Activated CD4-positive, alpha-beta T cell treated with anti-CD3 and anti-CD28 coated beads, Interleukin-2, amount 50 U/mL, for 48 hours (primary cell): ENCODE results near the gene BTBD2.
"Not testable (repeated sequence)": the region's sequence is repeated elsewhere in the genome, so short reads cannot be mapped to it uniquely, and the experiment has no call there.

Source experiments
- DNase-seq, 2 experiments: peaks; one replicate each; pipeline ENCODE4 v3.0.0-alpha.2; 2020

Gene BTBD2

DNA sequence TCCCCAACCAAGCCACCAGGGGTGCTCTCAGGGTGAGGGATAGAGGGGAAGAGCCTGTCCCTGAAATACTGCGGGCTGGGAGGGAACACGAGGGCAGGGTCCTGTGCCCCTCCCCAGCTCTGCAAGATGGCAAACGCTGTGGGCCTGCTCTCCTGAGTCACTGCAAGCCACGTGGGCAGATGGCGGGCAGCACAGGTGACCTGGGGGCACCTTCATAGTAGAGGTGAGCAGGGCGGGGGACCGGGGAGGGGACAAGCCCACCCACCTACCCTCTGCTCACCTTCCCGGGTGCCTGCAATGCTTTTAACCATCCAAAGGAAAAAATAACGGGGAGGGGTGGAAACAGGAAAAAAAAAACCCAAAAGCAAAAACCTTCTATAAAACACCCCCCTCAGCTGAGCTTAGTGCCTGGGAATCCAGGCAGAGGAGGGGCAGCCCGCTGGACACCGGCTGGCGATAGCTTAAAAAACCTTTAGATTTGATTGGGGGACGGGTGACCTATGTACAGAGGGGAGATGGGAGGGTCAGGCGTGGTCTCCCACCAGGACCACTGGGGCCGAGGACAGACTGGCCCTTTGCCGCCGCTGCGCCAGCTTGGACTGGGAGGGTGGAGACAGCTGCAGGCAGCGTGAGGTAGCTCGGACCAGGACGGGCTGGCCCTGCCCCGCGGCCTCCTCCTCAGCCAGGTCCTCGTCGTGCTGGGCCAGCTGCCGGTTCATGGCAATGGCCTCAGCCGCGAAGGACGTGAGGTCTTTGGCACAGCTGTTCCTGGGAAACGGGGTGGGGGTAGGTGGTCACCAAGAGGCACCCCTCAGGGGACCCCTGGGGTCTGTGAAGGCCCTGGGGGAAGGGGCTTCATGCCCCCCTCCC, 23.8 kb upstream of the BTBD2 start:
- peak in 1 of 2 experiments; percentile 6 for DNase-seq

DNA sequence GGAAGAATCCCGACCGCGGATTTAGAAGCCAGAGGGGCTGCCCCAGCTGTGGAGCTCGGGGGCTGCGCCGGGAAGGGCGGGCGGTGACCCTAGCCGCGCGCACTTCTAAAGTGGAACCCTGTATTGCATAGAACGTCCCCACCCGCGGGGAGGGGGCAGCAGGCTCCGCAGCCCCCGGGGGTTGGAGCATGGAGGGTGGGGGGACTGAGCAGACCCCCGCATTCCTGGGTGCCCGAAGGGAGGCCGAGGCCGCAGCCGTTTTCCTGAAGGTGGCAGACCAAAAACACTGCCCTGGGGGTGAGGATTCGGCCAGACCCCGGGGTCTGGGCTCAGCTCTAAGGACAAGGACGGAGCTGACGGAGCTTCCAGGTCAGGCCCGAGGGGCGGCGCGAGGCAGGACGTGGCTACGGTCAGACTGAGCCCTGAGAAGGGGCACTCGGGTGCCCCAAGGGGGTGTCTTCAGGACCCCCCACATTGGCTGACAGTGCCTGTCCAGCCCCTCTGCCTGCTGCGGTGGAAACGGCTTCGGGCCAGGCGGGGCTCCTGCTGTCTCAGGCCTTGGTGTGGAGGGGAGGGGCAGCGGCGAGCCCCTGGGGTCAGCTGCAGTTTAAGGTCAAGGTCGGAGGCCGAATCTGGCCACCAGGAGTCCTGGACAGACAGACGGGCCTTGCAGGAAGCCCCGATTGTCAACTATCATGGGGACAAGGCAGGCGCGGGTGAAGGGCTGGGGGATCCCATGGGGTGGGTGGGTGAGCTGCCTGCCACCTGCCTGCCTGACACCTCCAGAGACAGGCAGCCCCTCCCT, 23.0 kb upstream of the BTBD2 start:
- DNase-seq: no peak

DNA sequence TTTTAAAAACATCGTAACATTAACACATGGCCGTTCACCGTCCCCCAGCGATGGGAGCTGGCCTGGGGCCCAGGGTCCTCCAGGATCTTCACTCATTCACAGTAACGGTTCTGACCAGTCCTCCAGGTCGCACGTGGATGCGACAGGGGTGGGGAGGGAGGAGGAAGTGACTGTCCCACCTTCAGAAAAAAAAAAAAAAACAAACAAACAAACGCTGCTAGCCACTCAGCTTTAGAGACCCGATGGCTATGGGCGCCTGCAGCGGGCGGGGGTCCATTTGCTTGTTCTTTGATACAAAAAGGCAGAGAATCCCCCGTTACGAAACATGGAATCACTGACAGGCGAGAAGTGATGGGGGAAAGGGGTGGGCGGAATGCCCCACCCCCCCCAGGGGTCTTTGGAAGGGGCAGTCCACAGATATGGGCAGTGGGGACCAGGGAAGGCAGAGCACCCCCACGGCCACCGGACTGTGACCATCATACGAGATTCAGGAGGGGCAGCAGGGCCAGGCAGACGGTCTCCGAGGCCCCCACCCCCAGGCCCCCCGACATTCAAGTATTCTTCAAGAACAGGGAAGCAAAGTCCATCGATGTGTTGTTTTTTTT, 22.2 kb upstream of the BTBD2 start:
- DNase-seq: no peak

DNA sequence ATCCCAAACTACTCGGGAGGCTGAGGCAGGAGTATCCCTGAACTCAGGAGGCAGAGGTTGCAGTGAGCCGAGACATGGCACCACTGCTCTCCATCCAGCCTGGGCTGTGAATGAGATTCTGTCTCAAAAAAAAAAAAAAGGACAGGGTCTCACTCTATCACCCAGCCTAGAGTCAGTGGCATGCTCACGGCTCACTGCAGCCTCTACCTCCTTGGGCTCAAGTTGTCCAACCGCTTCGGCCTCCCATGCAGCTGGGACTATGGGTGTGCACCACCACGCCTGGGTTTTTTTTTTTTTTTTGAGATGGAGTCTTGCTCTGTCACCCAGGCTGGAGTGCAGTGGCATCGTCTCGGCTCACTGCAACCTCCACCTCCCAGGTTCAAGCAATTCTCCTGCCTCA, 20.9 kb upstream of the BTBD2 start:
- no peak for DNase-seq

DNA sequence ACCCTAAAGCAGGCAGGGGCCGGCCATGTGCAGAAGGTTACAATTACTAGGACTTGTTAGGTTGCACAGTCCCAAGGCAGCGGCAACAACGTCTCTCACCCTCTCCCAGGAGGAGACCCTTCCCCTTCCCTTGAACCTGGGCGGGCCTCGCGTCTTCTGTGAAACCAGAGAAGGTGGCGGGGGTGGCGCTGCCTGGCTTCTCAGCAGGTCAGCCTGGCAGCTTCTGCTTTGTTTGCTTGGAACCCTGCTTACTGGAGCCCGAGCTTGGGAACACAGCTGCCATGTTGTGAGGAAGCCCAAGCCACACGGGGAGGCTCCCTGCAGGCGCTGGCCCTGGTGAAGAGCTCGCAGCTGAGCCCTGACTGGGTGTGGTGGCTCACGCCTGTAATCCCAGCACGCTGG, 20.1 kb upstream of the BTBD2 start:
- no peak for DNase-seq

DNA sequence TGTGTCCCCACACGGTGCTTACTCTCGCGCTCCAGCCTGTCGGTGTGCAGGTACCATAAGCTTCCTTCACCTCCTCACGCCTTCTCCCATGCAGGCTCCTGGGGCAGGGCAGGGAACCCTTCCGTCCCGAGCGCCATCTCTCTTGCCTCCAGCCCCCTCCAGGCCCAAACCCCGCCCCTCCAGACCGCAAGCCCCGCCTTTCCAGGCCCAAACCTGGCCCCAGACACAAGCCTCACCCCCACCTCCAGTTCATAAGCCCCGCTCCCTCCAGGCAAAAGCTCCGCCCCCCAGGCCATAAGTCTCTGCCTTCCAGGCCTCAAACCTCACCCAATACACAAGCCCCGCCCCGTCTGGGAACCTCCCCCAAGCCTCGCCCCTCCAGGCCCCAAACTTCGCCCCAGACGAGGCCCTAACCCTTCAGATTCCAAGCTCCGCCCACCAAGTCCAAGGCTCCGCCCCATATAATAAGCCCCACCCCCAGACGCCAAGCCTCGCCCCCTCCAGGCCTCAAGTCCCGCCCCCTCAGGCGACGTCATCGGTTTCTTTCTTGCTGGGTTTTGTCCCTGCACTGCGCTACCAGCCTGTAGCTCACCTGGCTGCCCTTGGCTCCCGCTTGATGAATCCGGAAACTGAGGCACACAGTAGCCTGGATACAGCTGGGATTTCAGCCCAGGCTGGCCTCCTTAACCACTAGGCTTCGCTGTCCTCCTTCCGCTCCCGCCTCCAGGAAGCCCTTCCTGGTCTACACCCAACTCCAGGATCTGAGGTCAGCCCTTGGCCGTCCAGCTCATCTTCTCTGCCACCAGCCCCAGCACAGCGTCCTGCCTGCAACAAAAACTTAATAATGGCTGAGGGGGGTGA, 19.4 kb upstream of the BTBD2 start:
- DNase-seq: peak; percentile 65 to 71

DNA sequence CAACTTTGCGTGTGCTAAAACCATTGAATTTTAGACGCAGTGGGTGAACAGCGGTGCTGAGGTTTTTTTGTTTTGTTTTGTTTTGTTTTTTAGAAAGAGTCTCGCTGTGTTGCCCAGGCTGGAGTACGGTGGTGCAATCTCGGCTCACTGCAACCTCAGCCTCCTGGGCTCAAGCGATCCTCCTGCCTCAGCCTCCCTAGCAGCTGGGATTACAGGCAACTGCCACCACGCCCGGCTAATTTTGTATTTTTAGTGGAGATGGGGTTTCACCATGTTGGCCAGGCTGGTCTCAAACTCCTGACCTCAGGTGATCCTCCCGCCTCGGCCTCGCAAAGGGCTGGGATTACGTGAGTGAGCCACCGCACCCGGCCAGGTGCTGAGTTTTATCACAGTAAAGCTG, 18.7 kb upstream of the BTBD2 start:
- DNase-seq: not testable (repeated sequence)

DNA sequence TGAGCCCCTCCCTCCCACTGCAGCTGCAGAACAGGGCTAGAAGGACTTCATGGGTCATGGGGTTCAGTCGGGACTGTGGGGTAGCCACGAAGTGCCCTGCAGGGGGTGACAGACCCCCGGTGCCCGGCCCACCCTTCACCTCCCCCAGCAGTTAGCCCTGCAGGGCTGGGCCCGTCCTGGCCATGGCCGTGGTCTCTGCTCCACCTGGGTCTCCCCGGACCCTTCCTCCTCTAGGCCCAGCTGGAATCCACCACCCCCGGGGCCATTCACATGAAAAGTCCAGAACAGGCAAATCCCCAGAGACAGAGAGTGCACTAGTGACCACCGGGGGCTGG, 18.3 kb upstream of the BTBD2 start:
- DNase-seq: no peak

DNA sequence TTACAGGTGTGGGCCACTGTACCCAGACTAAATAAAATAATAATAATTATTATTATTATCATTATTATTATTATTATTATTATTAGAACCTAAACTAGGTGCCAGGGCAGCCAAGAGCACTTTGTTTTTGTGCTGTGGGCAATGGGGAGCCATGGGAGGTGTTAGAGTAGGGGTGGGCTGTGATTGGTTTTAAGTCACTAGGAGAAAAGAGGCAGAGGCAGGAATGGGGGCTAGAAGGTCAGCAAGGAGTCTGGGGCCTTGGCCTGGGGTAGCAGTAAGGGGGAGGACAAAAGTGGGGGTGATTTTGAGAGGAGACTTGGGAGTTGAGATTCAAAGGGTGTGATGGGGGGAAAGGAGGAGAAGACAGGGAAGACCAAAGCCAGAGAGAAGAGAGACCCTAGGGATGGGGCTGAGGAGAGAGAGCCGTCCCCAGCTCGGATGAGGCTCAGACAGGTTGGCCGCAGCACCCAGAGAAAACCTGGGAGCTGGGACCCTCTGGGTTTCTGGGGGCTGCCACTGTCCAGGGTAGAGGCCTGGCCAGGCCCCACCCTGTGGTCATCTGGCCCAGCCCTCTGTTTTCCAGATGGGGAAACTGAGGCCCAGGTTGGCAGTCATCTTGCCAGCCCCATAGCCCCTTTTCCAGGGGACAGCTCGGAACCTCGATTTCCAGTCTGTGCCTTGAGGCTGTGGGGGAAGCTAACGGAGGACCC, 17.8 kb upstream of the BTBD2 start:
- no peak for DNase-seq

DNA sequence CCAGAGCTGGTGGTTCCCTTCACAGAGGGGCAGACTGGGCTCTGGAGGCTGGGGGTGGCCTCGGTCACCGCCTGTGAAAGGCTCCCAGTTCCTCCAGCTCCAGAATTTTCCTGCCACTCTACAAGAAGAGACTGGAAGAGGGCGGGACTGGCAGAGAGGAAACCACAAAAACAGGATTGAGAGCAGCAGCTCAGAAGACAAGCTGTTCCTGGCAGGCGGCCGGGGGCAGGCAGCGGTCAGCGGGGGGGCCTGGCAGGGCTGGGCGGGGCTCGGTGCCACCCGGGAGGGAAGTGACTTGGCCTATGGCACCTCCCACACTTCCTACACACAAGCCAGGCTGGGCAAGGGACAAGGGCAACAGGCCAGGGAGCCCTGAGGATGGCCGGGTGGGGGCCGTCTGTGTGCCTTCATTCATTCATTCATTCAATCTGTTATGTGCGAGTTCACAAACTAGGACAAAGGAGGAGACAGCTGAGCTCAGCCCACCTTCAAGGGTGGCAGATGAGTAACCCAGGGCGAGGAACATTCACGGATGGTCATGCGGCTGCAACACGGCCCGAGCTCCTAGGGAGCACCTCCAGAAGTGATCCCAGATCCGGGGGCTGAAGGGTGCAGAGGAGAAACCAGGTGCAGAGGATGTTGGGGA, 16.9 kb upstream of the BTBD2 start:
- peak; percentile 59 to 71 for DNase-seq

DNA sequence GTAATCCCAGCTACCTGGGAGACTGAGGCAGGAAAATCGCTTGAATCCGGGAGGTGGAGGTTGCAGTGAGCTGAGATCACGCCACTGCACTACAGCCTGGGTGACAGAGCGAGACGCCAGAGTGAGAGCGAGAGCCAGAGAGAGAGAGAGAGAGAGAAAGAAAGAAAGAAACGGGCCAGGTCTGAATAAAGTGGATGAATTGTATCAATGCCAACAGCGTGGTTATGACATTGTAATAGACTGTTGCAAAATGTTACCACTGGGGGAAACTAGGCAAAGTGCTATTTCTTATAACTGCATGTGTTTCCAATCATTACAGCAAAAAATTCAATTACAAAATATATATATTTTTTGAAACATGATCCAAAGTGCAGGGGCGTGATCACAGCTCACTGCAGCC, 11.8 kb upstream of the BTBD2 start:
- DNase-seq: no peak

DNA sequence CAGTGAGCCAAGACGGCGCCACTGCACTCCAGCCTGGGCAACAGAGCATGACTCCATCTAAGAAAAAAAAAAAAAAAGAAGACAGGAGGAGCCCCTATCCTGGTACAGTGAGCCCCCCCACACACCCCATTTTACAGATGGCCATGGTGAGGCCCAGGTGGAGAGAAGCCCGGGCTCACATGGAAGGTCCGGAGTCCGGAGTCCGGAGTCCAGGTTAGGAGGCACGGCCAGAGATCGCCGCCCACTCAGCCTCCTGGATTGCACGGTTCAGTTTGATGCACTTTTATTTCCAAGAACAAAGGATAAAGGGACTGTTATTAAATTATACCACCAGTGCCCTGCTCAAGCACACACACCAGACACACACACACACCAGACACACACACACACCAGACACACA, 11.3 kb upstream of the BTBD2 start:
- no peak for DNase-seq

DNA sequence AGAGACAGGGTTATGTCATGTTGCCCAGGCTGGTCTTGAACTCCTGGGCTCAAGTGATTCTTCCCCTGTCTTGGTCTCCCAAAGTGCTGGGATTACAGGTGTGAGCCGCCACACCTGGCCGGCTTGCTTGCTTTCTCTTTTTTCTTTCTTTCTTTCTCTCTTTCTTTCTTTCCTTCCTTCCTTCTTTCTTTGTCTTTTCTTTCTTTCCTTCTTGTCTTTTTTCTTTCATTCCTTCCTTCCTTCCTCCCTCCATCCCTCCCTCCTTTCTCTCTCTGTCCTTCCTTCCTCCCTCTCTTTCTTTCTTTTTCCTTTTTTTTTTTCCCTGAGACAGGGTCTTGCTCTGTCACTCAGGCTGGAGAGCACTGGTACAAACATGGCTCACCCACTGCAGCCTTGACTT, 6.8 kb upstream of the BTBD2 start:
- no peak for DNase-seq

DNA sequence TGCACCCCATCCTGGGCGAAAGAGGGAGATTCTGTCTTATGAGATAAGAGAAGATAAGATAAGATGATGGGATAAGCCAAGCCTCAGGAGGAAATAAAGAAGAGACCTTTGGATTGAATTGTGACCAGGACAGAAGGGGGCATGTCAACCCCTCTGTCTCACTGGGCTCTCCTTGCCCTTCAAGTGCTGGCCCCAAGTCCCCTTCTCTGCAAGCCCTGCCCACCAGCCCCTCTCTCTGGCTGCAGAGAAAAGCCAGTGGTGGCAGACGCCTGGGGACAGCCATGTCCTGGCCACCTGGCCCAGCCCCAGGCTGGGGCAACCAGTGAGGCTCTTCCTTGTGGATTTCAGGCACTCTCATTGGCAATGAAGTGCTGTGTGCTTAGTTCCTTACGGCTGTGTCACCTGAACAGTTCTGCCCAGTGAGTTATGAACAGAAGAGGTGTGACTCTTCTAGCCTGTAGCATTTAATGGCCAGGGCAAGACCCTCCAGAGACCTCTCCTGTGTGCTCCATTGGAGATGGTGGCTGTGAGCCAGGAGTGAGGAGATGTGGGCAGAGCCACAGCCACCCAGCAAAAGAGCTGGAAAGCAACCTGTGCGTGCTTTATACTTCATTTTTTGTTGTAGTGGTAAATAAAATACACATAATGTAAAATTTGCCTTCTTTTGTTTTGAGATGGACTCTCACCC, 6.1 kb upstream of the BTBD2 start:
- no peak for DNase-seq

DNA sequence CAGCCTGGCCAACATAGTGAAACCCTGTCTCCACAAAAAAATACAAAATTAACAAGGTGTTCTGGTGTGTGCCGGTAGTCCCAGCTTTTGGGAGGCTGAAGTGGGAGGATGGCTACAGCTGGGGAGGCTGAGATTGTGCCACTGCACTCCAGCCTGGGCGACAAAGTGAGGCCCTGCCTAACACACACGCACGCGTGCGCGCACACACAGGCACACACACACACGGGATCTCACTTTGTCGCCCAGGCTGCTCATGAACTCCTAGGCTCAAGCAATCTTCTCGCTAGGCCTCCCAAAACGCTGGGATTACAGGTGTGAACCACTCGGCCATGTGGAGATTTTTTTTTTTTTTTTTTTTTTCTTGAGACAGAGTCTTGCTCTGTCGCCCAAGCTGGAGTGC, 3.2 kb upstream of the BTBD2 start:
- no peak for DNase-seq

DNA sequence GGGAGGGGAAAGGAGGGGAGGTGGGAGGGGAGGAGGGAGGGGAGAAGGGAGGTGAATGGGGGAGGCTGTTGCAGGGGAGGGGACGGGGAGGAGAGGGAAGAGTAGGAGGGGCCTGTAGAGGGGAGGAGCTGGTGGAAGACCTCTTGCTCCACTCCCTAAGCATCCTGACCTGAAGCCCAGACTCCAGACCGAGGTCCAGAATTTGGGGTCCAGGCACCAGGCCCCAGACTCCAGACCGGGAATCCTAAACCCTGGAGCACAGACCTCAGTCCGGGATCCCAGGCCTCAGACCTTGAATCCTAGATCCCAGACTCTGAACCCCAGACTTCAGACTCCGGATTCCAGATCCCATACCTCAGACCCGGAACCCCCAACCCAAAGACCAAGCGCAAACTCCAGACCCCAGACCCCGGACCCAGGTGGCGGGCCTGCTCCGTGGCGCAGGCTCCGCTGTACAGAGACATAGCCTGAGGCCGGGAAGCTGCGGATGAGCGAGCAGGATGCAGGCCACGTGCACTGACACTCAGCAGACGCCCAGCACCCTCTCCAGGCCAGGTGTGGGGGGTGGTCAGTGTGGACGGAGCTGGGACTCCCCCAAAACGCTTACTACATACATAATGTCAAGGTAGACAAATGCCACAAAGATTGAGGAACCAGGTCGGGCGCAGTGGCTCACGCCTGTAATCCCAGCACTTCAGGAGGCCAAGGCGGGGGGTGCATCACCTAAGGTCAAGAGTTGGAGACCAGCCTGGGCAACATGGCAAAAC, 710 bp upstream of the BTBD2 start:
- peak; percentile 66 to 77 for DNase-seq

DNA sequence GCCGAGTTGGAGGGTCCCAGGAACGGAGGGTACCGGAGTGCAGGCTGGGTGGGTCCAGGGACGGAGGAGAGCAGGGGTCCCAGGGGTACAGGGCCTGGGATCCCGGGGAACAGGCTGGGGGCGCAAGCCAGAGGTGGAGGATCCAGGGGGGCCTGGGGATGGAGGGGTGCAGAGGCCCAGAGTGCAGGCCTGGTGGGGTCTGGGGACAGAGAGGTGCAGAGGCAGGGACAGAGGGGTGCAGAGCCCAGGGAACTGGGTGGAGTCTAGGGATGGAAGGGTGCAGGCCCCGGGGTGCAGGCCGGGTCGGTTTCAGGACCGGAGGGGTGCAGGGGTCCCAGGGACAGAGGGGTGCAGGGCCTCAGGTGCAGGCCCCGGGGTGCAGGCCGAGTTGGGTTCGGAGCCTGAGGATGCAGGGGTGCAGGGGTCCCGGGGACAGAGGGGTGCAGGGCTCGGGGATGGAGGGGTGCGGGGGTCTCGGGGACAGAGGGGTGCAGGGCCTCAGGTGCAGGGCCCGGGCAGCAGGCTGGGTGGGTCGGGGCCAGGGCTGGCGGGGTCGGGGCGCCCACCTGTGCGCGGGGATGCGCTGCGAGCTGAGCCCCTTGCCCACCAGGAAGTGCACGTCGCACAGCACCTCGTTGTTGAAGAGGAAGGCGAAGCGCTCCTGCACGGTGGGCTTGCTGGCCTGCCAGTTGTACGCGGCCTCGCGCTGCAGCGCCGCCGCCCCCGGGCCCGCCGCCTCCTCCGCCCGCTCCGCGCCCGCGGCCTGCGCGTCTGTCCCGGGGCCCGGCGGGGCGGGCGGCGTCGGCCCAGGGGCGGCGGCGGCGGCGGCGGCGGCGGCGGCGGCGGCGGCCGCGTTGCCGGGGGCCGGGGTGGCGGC, 545 bp downstream of the BTBD2 start:
- DNase-seq: peak in 1 of 2 experiments; percentile 19

DNA sequence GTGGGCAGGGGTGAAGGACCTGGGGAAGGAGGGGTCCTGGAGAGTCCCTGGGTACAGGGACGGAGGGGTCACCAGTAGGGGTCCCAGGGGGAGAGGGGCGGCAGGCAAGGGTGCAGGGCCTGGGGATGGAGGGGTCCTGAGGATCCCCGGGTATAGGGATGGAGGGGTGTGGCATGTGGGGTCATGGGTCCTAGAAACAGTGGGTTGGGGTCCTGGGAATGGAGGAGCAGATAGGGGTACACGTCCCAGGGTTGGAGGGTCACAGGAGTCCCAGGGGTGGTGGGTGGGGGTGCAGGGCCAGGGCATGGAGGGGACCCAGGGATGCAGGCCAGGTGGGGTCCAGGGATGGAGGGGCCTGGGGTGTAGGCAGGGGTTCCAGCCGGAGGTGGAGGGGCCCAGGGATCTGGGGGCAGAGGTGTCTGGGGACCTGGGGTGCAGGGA, 1.4 kb downstream of the BTBD2 start:
- DNase-seq: no peak

DNA sequence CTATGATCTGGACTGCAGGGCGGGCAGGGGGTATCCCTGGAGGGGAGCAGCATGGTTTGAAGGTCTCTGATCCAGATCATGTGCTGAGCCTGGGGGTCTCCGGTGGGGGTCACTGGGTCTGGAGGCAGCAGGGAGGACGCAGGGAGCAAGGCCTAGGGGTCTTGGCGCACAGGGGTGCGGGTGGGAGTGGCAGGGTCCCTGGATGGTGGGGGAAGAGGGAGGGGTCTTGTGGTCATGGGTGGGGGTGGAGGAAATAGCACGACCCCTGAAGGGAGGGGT, 1.9 kb downstream of the BTBD2 start:
- DNase-seq: no peak
